Thyroid gland (tissue), 4 donors: ENCODE data around the gene BRMS1. TPM values are rescaled to one million over a fixed set of nuclear protein-coding genes. Genes with fewer than 3 reads are reported as not detected.
"Not testable (repeated sequence)": the region's sequence is repeated elsewhere in the genome, so short reads cannot be mapped to it uniquely, and the experiment has no call there.

Experiments used
- DNase-seq, 2 donors: peaks; one replicate each; pipeline ENCODE4 v3.0.0-alpha.2; 2019
- H3K27ac ChIP-seq, 3 donors: fragments of 200-600 bp; sonication (generic); 1 replicate in 2 of 3; 2 replicates in 1 of 3; pipeline ENCODE4 v1.5.1; 2016 to 2019; ENCODE audit warnings: mild to moderate bottlenecking in 1 of 3, moderate library complexity in 1 of 3
- H3K27me3 ChIP-seq: fragments of 200-600 bp; sonication (generic); one replicate; pipeline ENCODE4 v1.5.1; 2019
- H3K36me3 ChIP-seq, 2 donors: fragments of 200-600 bp; sonication (generic); one replicate each; pipeline ENCODE4 v1.5.1; 2016 to 2019
- H3K4me1 ChIP-seq, 2 donors: fragments of 200-600 bp; sonication (generic); one replicate each; pipeline ENCODE4 v1.5.1; 2017 to 2019
- H3K4me3 ChIP-seq, 3 donors: fragments of 200-600 bp; sonication (generic); replicated peaks in 1 of 3; 1 replicate in 2 of 3; 2 replicates in 1 of 3; pipeline ENCODE4 v1.5.1; 2016; ENCODE audit warnings: mild to moderate bottlenecking in 1 of 3
- H3K9me3 ChIP-seq: fragments of 200-600 bp; sonication (generic); one replicate; pipeline ENCODE4 v1.5.1; 2017
- POLR2A ChIP-seq, 2 donors: fragments of 450-650 bp; IDR thresholded peaks; one replicate each; pipeline ENCODE4 v1.6.1; 2017; ENCODE audit warnings: antibody characterized with exemption in 2 of 2, mild to moderate bottlenecking in 2 of 2, moderate library complexity in 1 of 2
- WGBS, 2 donors: methylation state at CpG; one replicate each; pipeline ENCODE4 v1.1.5; 2017; 5-methylcytosine and 5-hydroxymethylcytosine counted together
- intact Hi-C: fragments of 100-400 bp; cut with DNase I; formaldehyde crosslinking; loops from one replicate; pipeline ENCODE4 v1.15.1; 2023
- total RNA-seq, 4 donors: library from RNA; depleted of rRNA; stranded (reverse); fragments of >200 nt; gene quantifications; one replicate each; pipeline ENCODE4 v1.2.3, GENCODE V29; 2016
- TF ChIP-seq, protein P1 (sequence below), 6 experiments: fragments of 200-600 bp in 3 of 6; fragments of 450-650 bp in 3 of 6; sonication (generic) in 3 of 6; IDR thresholded peaks; one replicate each; pipeline ENCODE4 v1.5.1; 2016 to 2019; ENCODE audit warnings: antibody characterized with exemption in 6 of 6, mild to moderate bottlenecking in 2 of 6, inconsistent platforms in 1 of 6, moderate library complexity in 1 of 6

Gene BRMS1
- total RNA-seq, 4 donors from 2014 or later = 41.4 to 64.4 (median 53.8) TPM

DNA sequence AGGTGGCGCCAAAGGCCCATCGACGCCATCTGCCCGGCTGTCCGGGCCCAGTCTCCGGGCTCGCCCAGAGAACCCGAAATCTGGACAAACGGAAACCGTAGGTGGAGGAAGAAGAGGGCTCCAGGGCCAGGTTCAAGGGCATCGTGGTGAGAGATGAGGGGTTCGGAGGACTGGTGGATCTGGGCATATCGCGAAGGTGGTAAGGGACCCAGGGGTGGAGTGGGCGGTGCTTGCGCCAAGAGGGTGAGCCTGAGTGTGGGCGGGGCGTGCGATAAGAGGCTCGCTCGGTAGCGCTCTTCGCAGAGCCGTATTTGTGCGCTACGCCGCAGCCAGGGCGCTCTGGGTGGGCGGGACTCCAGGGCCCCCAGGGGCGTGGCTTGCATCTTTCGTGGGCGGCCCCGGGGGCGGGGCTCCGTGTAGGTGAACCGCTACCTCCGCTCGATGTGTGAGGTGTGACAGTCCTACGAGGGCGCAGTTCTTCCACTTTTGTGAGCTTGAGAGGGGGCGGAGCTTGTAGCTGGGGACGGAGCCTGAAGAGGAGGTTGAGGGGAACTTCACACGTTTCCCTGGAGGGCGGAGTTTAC, 32.8 kb downstream of the BRMS1 start:
- peak overlapping the region; percentile 52 to 76 (median 73) for H3K27ac ChIP-seq
- H3K4me1 ChIP-seq = peaks cover 6 to 17% of the 10 kb centered on the region in 2 donors
- peak; percentile 87 to 93 for DNase-seq
- peaks cover 3% of the 10 kb centered on the region for H3K27me3 ChIP-seq
- intact Hi-C loops = no loop called here
- no peaks in the 10 kb centered on the region for H3K9me3 ChIP-seq
- WGBS, 2 donors = 1% methylated on average over 21 to 25 of the region's 44 CpGs
- TF ChIP-seq POLR2A (IDR thresholded peaks at IDR 0.05) = peak in 1 of 2 donors; percentile 60
- TF ChIP-seq, protein P1, sequence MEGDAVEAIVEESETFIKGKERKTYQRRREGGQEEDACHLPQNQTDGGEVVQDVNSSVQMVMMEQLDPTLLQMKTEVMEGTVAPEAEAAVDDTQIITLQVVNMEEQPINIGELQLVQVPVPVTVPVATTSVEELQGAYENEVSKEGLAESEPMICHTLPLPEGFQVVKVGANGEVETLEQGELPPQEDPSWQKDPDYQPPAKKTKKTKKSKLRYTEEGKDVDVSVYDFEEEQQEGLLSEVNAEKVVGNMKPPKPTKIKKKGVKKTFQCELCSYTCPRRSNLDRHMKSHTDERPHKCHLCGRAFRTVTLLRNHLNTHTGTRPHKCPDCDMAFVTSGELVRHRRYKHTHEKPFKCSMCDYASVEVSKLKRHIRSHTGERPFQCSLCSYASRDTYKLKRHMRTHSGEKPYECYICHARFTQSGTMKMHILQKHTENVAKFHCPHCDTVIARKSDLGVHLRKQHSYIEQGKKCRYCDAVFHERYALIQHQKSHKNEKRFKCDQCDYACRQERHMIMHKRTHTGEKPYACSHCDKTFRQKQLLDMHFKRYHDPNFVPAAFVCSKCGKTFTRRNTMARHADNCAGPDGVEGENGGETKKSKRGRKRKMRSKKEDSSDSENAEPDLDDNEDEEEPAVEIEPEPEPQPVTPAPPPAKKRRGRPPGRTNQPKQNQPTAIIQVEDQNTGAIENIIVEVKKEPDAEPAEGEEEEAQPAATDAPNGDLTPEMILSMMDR (IDR thresholded peaks at IDR 0.05) = peak; percentile 42 to 89 (median 78)
- H3K36me3 ChIP-seq = no peaks in the 10 kb centered on the region
- H3K4me3 ChIP-seq = peak overlapping the region in 2 of 3 donors; percentile 11 to 21

GRCh38 chr11:66311470-66311964, 33.4 kb downstream of the BRMS1 start:
- no peak for DNase-seq

GRCh38 chr11:66310803-66311440, 34.0 kb downstream of the BRMS1 start:
- H3K4me3 ChIP-seq, intact Hi-C loops, DNase-seq, H3K36me3 ChIP-seq, H3K27me3 ChIP-seq, H3K27ac ChIP-seq, H3K9me3 ChIP-seq: not testable (repeated sequence)
- H3K4me1 ChIP-seq = peaks cover 6 to 12% of the 10 kb centered on the region in 2 donors
- WGBS, 2 donors = 79 to 81% methylated on average over 18 of the region's 18 CpGs

More at GRCh38 chr11:66311470-66311964, 33.4 kb downstream of the BRMS1 start:
- H3K36me3 ChIP-seq = no peaks in the 10 kb centered on the region
- intact Hi-C loops = no loop called here
- 28% methylated on average over 25 of the region's 26 CpGs for WGBS, 2 donors
- H3K4me3 ChIP-seq = peak overlapping the region in 1 of 3 donors; percentile 21
- H3K27ac ChIP-seq = peak overlapping the region; percentile 52 to 76 (median 73)
- peaks cover 3% of the 10 kb centered on the region for H3K27me3 ChIP-seq
- H3K9me3 ChIP-seq = no peaks in the 10 kb centered on the region
- no peak for TF ChIP-seq POLR2A (IDR thresholded peaks at IDR 0.05)
- TF ChIP-seq, protein P1 (IDR thresholded peaks at IDR 0.05) = no peak
- H3K4me1 ChIP-seq = peaks cover 6 to 12% of the 10 kb centered on the region in 2 donors

DNA sequence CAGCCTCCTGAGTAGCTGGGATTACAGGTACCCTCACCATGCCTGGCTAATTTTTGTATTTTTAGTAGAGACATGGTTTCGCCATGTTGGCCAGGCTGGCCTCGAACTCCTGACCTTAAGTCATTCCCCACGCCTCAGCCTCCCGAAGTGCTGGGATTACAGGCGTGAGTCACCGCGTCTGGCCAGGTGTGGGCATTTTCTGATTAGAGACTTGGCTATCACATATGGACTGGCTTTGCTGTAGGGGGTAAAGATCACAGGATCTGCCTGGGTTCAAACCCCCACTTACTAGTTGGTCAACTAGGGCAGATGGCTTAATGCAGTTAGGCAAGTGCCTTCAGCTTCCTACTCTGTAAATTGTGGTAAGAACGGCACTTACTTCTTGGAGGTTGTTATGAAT, 34.6 kb downstream of the BRMS1 start:
- WGBS, 2 donors = 90 to 92% methylated on average over 8 of the region's 8 CpGs
- H3K27ac ChIP-seq = no peak overlapping the region
- no peaks in the 10 kb centered on the region for H3K36me3 ChIP-seq
- no peak for DNase-seq
- H3K4me3 ChIP-seq = no peak overlapping the region
- H3K9me3 ChIP-seq = no peaks in the 10 kb centered on the region
- no peak for TF ChIP-seq POLR2A (IDR thresholded peaks at IDR 0.05)
- TF ChIP-seq, protein P1 (IDR thresholded peaks at IDR 0.05) = no peak
- intact Hi-C loops = no loop called here
- peaks cover 6 to 12% of the 10 kb centered on the region in 2 donors for H3K4me1 ChIP-seq
- H3K27me3 ChIP-seq = no peaks in the 10 kb centered on the region

- WGBS, 2 donors = 60 to 62% methylated on average over 3 of the region's 3 CpGs
These were observed 35.4 kb downstream of the BRMS1 start for GRCh38 chr11:66309475-66309874.

More at GRCh38 chr11:66309475-66309874, 35.4 kb downstream of the BRMS1 start:
- Histone ChIP-seq H3K36me3 (no peaks in the 10 kb centered on the region), H3K27ac (no peak overlapping the region), H3K4me1 (peaks cover 6 to 12% of the 10 kb centered on the region in 2 donors), H3K4me3 (no peak overlapping the region), H3K9me3 (no peaks in the 10 kb centered on the region), H3K27me3 (no peaks in the 10 kb centered on the region)
- intact Hi-C loops = no loop called here
- TF ChIP-seq POLR2A (IDR thresholded peaks at IDR 0.05) = no peak
- TF ChIP-seq, protein P1 (IDR thresholded peaks at IDR 0.05) = no peak
- DNase-seq = no peak
